IMR-90 (cell line): ENCODE results near the gene MOV10L1.

Experiments used
- CEBPB ChIP-seq: IDR thresholded peaks from 2 replicates; pipeline ENCODE4 v1.6.1; 2012; ENCODE audit warnings: low read depth, low read length, improper control_type of control experiment
- CTCF ChIP-seq: conservative IDR thresholded peaks from 2 replicates; pipeline ENCODE4 v1.5.1; 2012; ENCODE audit warnings: mild to moderate bottlenecking, low read depth, low read length, improper control_type of control experiment

GRCh38 chr22:50082961-50083461 is 6.8 kb upstream of the MOV10L1 start:
- TF ChIP-seq CEBPB = no peak
- TF ChIP-seq CTCF = no peak
